IMR-90 (cell line): ENCODE measurements around the gene NCOA5. TPM values are rescaled to one million over a fixed set of nuclear protein-coding genes. Genes with fewer than 3 reads are reported as not detected.

Source experiments
- ATAC-seq: fragments of 200-7000 bp; cut with Tn5 transposase; 2 replicates; pipeline ENCODE4 v1.9.1; 2020; ENCODE audit warnings: low read depth, mild to moderate bottlenecking, moderate library complexity
- Bru-seq: library from RNA; stranded (reverse); fragments of 400-500 nt; gene quantifications from one replicate; lab custom pipeline; 2021; lab: Mats Ljungman, UMichigan
- BruChase-seq, 2 experiments: library from RNA; stranded (reverse); fragments of 400-500 nt; gene quantifications; one replicate each; lab custom pipeline; 2021; lab: Mats Ljungman, UMichigan
- BruUV-seq: library from RNA; stranded (reverse); fragments of 400-500 nt; replicated peaks from 2 replicates; lab custom pipeline; 2021; lab: Mats Ljungman, UMichigan
- CTCF ChIA-PET: fragments of 300-600 bp; formaldehyde crosslinking; extraction: SDS; loops from one replicate; lab custom pipeline; 2021; ENCODE audit warnings: antibody characterized with exemption; lab: Yijun Ruan, JAX
- POLR2A ChIA-PET: fragments of 300-600 bp; sonication (Branson Sonifier 250); formaldehyde crosslinking; loops from one replicate; lab custom pipeline; 2022; ENCODE audit warnings: antibody characterized with exemption; ENCODE audit not compliant: unreplicated experiment; lab: Charles Lee
- DNase-seq: peaks from one replicate; pipeline ENCODE4 v3.0.0; 2013
- H2AFZ ChIP-seq: replicated peaks from 2 replicates; pipeline ENCODE3; 2013; ENCODE audit warnings: low read length, mild to moderate bottlenecking; ENCODE audit not compliant: poor library complexity
- H2AK5ac ChIP-seq: 2 replicates; pipeline ENCODE4 v1.6.1; 2013; ENCODE audit warnings: low read depth, low read length, inconsistent platforms
- H2AK9ac ChIP-seq: replicated peaks from 2 replicates; pipeline ENCODE3; 2013; ENCODE audit warnings: mild to moderate bottlenecking, low read depth, low read length, moderate library complexity; ENCODE audit not compliant: poor library complexity
- H2BK120ac ChIP-seq: 2 replicates; pipeline ENCODE4 v1.6.1; 2013; ENCODE audit warnings: low read depth, low read length, inconsistent platforms
- H2BK15ac ChIP-seq: 3 replicates; pipeline ENCODE4 v1.6.1; 2013; ENCODE audit warnings: low read depth, low read length, inconsistent platforms
- H2BK20ac ChIP-seq: 2 replicates; pipeline ENCODE4 v1.6.1; 2013; ENCODE audit warnings: low read depth, mild to moderate bottlenecking, inconsistent platforms, low read length, moderate library complexity
- H2BK5ac ChIP-seq: 2 replicates; pipeline ENCODE4 v1.6.1; 2013; ENCODE audit warnings: mild to moderate bottlenecking, low read depth, low read length, inconsistent platforms; ENCODE audit not compliant: poor library complexity, severe bottlenecking
- H3K14ac ChIP-seq: replicated peaks from 2 replicates; pipeline ENCODE4 v1.6.1; 2013; ENCODE audit warnings: low read depth, low read length, inconsistent platforms
- H3K18ac ChIP-seq: 2 replicates; pipeline ENCODE4 v1.6.1; 2013; ENCODE audit warnings: low read depth, low read length, control low read depth
- H3K23ac ChIP-seq: 2 replicates; pipeline ENCODE4 v1.6.1; 2013; ENCODE audit warnings: low read depth, low read length, inconsistent platforms
- H3K27ac ChIP-seq: 2 replicates; pipeline ENCODE4 v1.5.1; 2013; ENCODE audit warnings: mild to moderate bottlenecking, control low read depth, low read length; ENCODE audit not compliant: insufficient read depth
- H3K27me3 ChIP-seq: 2 replicates; pipeline ENCODE4 v1.6.1; 2013; ENCODE audit warnings: low read length; ENCODE audit not compliant: control insufficient read depth, insufficient read depth
- H3K36me3 ChIP-seq: 2 replicates; pipeline ENCODE4 v1.6.1; 2013; ENCODE audit warnings: low read length, mixed read lengths; ENCODE audit not compliant: control insufficient read depth, insufficient read depth
- H3K4ac ChIP-seq: 2 replicates; pipeline ENCODE4 v1.6.1; 2013; ENCODE audit warnings: low read depth, low read length, inconsistent platforms
- H3K4me1 ChIP-seq: 2 replicates; pipeline ENCODE4 v1.6.1; 2013; ENCODE audit warnings: low read length, mixed read lengths; ENCODE audit not compliant: control insufficient read depth, insufficient read depth
- H3K4me2 ChIP-seq: 2 replicates; pipeline ENCODE4 v1.6.1; 2013; ENCODE audit warnings: low read depth, mild to moderate bottlenecking, control low read depth, low read length, moderate library complexity
- H3K4me3 ChIP-seq: 2 replicates; pipeline ENCODE4 v1.5.1; 2013; ENCODE audit warnings: low read depth, mild to moderate bottlenecking, control low read depth, low read length, moderate library complexity; ENCODE audit not compliant: insufficient read depth
- H3K56ac ChIP-seq: 2 replicates; pipeline ENCODE4 v1.6.1; 2013; ENCODE audit warnings: low read length, inconsistent platforms; ENCODE audit not compliant: insufficient read depth; ENCODE audit errors: extremely low read depth
- H3K79me1 ChIP-seq, 2 experiments: 2 replicates each; pipeline ENCODE4 v1.6.1; 2013; ENCODE audit warnings: low read length in 2 of 2, inconsistent platforms in 1 of 2, low read depth in 1 of 2
- H3K9ac ChIP-seq: 2 replicates; pipeline ENCODE4 v1.6.1; 2013; ENCODE audit warnings: low read depth, low read length, control low read depth
- H3K9me1 ChIP-seq: 2 replicates; pipeline ENCODE4 v1.6.1; 2013; ENCODE audit warnings: low read length, inconsistent platforms; ENCODE audit not compliant: insufficient read depth
- H3K9me3 ChIP-seq: 2 replicates; pipeline ENCODE4 v1.6.1; 2013; ENCODE audit warnings: low read length; ENCODE audit not compliant: control insufficient read depth, insufficient read depth
- H4K20me1 ChIP-seq: 2 replicates; pipeline ENCODE4 v1.6.1; 2013; ENCODE audit warnings: low read length, inconsistent platforms; ENCODE audit not compliant: insufficient read depth
- H4K5ac ChIP-seq: 2 replicates; pipeline ENCODE4 v1.6.1; 2013; ENCODE audit warnings: mild to moderate bottlenecking, low read depth, low read length, control low read depth
- H4K8ac ChIP-seq, 2 experiments: 2 replicates each; pipeline ENCODE4 v1.6.1; 2013; ENCODE audit warnings: low read depth in 2 of 2, low read length in 2 of 2, control low read depth in 1 of 2, inconsistent platforms in 1 of 2
- H4K91ac ChIP-seq: 2 replicates; pipeline ENCODE4 v1.6.1; 2013; ENCODE audit warnings: low read depth, low read length, inconsistent platforms; ENCODE audit not compliant: insufficient read depth
- BHLHE40 ChIP-seq: fragments of 150-350 bp; IDR thresholded peaks from 2 replicates; pipeline ENCODE4 v1.6.1; 2016; ENCODE audit warnings: mild to moderate bottlenecking, low read depth, low read length
- CHD1 ChIP-seq: IDR thresholded peaks from 2 replicates; pipeline ENCODE4 v1.6.1; 2012; ENCODE audit warnings: low read depth, low read length, improper control_type of control experiment
- CTCF ChIP-seq: conservative IDR thresholded peaks from 2 replicates; pipeline ENCODE4 v1.5.1; 2012; ENCODE audit warnings: mild to moderate bottlenecking, low read depth, low read length, improper control_type of control experiment
- ELK1 ChIP-seq: fragments of 150-350 bp; IDR thresholded peaks from 2 replicates; pipeline ENCODE4 v1.6.1; 2016; ENCODE audit warnings: low read depth, mild to moderate bottlenecking, low read length, moderate library complexity, borderline replicate concordance
- FOS ChIP-seq: fragments of 150-350 bp; IDR thresholded peaks from 2 replicates; pipeline ENCODE4 v1.6.1; 2016; ENCODE audit warnings: low read depth, low read length
- NFE2L2 ChIP-seq: fragments of 150-350 bp; IDR thresholded peaks from 2 replicates; pipeline ENCODE4 v1.6.1; 2016; ENCODE audit warnings: low read depth, mild to moderate bottlenecking, low read length
- POLR2A ChIP-seq: IDR thresholded peaks from 2 replicates; pipeline ENCODE4 v1.6.1; 2012; ENCODE audit warnings: mild to moderate bottlenecking, low read depth, low read length
- RAD21 ChIP-seq: IDR thresholded peaks from 2 replicates; pipeline ENCODE4 v1.6.1; 2012; ENCODE audit warnings: low read length, improper control_type of control experiment
- RFX5 ChIP-seq: IDR thresholded peaks from 2 replicates; pipeline ENCODE4 v1.8.0; 2012; ENCODE audit warnings: low read depth, mild to moderate bottlenecking, low read length, moderate library complexity
- SMC3 ChIP-seq: fragments of 150-350 bp; IDR thresholded peaks from 2 replicates; pipeline ENCODE4 v1.6.1; 2016; ENCODE audit warnings: low read depth, mild to moderate bottlenecking, antibody characterized with exemption, low read length, moderate library complexity
- WGBS, 2 experiments: methylation state at CpG; one replicate each; pipeline versions ENCODE4 v1.1.5 to v1.1.7; 2013; ENCODE audit warnings: missing lambda C conversion rate in 2 of 2; ENCODE audit not compliant: insufficient read length in 1 of 2; ENCODE audit errors: extremely low coverage in 2 of 2; 5-methylcytosine and 5-hydroxymethylcytosine counted together
- dilution Hi-C: fragments of 300-500 bp; cut with HindIII; formaldehyde crosslinking; loops from one replicate; pipeline ENCODE4 v1.14.3; 2018; ENCODE audit warnings: low sequenced_read_pairs; ENCODE audit not compliant: unreplicated experiment
- in situ Hi-C: fragments of 300-500 bp; cut with MboI; formaldehyde crosslinking; loops from 3 replicates; pipeline ENCODE4 v1.14.3; 2019; ENCODE audit warnings: low sequenced_read_pairs, inconsistent platforms, mixed read lengths
- intact Hi-C: fragments of 100-400 bp; cut with micrococcal nuclease; formaldehyde crosslinking; loops from 2 replicates; pipeline ENCODE4 v1.10.0; 2022
- long read RNA-seq: library from polyadenylated mRNA; unstranded; transcript quantifications from one replicate; pipeline ENCODE4 v2.0.0, GENCODE V29; 2021; ENCODE audit not compliant: unreplicated experiment
- polyA plus RNA-seq, 3 experiments: library from polyadenylated mRNA; depleted of rRNA; stranded (reverse); fragments of >200 nt; gene quantifications; 2 replicates each; pipeline ENCODE4 v1.2.3, GENCODE V29; 2012; ENCODE audit warnings: low replicate concordance in 1 of 3
- total RNA-seq: library from RNA; depleted of rRNA; stranded (reverse); fragments of >200 nt; gene quantifications from 2 replicates; pipeline ENCODE4 v1.2.3, GENCODE V29; 2012; rRNA removed

NCOA5 gene
- 20.6 and 22.5 TPM in 2 replicates for total RNA-seq
- polyA plus RNA-seq (2012; rRNA removed), result 17.0 and 17.4 TPM in 2 replicates
- polyA plus RNA-seq (2012; cell fraction: cytosol; rRNA removed), result 9.2 and 9.5 TPM in 2 replicates
- polyA plus RNA-seq (2012; cell fraction: nucleus; rRNA removed; ENCODE audit: low replicate concordance), result 20.7 and 35.7 TPM in 2 replicates
- Bru-seq, nascent RNA, result percentile 90 among the genes with signal in this experiment
- BruChase-seq, experiment 1, labeled RNA remaining after a 6-hour chase, result percentile 74 among the genes with signal in this experiment
- BruChase-seq, experiment 2, labeled RNA remaining after a 2-hour chase, result percentile 87 among the genes with signal in this experiment
- long read RNA-seq, partial matches to known transcripts, result 15 of 26 reads
- long read RNA-seq, other reads (novel, unspliced or antisense), result 7 of 26 reads

- Histone ChIP-seq H3K27ac (peak within 1 kb of the TSS; percentile 97), H4K5ac (peak within 1 kb of the TSS; percentile 81), H4K91ac (peak within 1 kb of the TSS; percentile 87; the same call in 1 of the 2 replicates), H2BK15ac (no peak within 1 kb of the TSS), H2AK9ac (peak within 1 kb of the TSS; percentile 77), H3K23ac (peak within 1 kb of the TSS; percentile 93), H4K8ac (peak within 1 kb of the TSS; percentile 90 to 93), H3K79me1 (peaks cover 14 to 38% of the 10 kb centered on the region in 2 experiments), H3K9me1 (peaks cover 7% of the 10 kb centered on the region; the same call in 1 of the 2 replicates), H3K36me3 (no peaks in the 10 kb centered on the region), H4K20me1 (peaks cover 47% of the 10 kb centered on the region), H3K27me3 (no peaks in the 10 kb centered on the region), H2BK120ac (peak within 1 kb of the TSS; percentile 59; the same call in 1 of the 2 replicates), H2AK5ac (0 out of 2 replicates have a peak within 1 kb of the TSS, but pooled peaks have one; percentile 61), H3K56ac (peak within 1 kb of the TSS; percentile 55; the same call in 1 of the 2 replicates), H3K9ac (peak within 1 kb of the TSS; percentile 98), H3K9me3 (no peaks in the 10 kb centered on the region), H2BK20ac (no peak within 1 kb of the TSS), H3K4me1 (peaks cover 7% of the 10 kb centered on the region), H2BK5ac (peak within 1 kb of the TSS; percentile 98), H3K4me2 (peak within 1 kb of the TSS; percentile 97), H3K4me3 (peak within 1 kb of the TSS; percentile 91), H2AFZ (peak within 1 kb of the TSS; percentile 98), H3K4ac (peak within 1 kb of the TSS; percentile 87), H3K14ac (peak within 1 kb of the TSS; percentile 99), H3K18ac (peak within 1 kb of the TSS; percentile 90)
- CTCF ChIA-PET, result no interaction called here
- no TSS peak for BruUV-seq
- intact Hi-C loops (loop anchor here (1.0 to 10.0 kb wide), 4 partner anchors 31 to 315 kb away; partner anchors contain the start of gene ZNF335), in situ Hi-C loops (no loop called here), dilution Hi-C loops (no loop called here)
- DNase-seq (peak; percentile 95), ATAC-seq (peak; percentile 94)
- WGBS, 2 experiments, result 0% methylated on average over 34 of the region's 100 CpGs; no CpG with 5 or more reads in 1 of the 2 experiments
- POLR2A ChIA-PET, result no interaction called here
- TF ChIP-seq POLR2A, result peak; percentile 94
- TF ChIP-seq FOS, result no peak
- no peak for TF ChIP-seq RFX5
- no peak for TF ChIP-seq ELK1
- TF ChIP-seq CTCF, result peak; percentile 44
- TF ChIP-seq CHD1, result 0 out of 2 replicates have a peak, but pooled peaks have one; percentile 69
- no peak for TF ChIP-seq RAD21
- TF ChIP-seq SMC3, result no peak
- 0 out of 2 replicates have a peak, but pooled peaks have one; percentile 25 for TF ChIP-seq BHLHE40
- no peak for TF ChIP-seq NFE2L2
Observed at GRCh38 chr20:46089417-46090388, at the start of gene NCOA5. Gene NCOA5 (minus strand): TSS chr20:46089962. CDS start chr20:46079424, 10,538 bp downstream.
